GM12892 (cell line): ENCODE results near the gene RACGAP1.
A peak's percentile ranks its signal among the peaks of the same experiment; 100 is the strongest.

Experiments
- DNase-seq: peaks from one replicate; pipeline ENCODE4 v3.0.0; 2011; ENCODE audit not compliant: insufficient read length
- FAIRE-seq: peaks from 2 replicates; lab custom pipeline; 2011; peaks lifted over from hg19 to GRCh38; lab: Jason Lieb, UNC
- POLR2A ChIP-seq: IDR thresholded peaks from 2 replicates; pipeline ENCODE4 v1.6.1; 2011; ENCODE audit warnings: low read depth, low read length, control low read depth
- POLR2AphosphoS5 ChIP-seq: IDR thresholded peaks from 2 replicates; pipeline ENCODE4 v1.6.1; 2011; ENCODE audit warnings: low read depth, low read length, control low read depth
- TAF1 ChIP-seq: IDR thresholded peaks from 2 replicates; pipeline ENCODE4 v1.6.1; 2011; ENCODE audit warnings: low read depth, mild to moderate bottlenecking, control low read depth, low read length, borderline replicate concordance

Gene RACGAP1

DNA sequence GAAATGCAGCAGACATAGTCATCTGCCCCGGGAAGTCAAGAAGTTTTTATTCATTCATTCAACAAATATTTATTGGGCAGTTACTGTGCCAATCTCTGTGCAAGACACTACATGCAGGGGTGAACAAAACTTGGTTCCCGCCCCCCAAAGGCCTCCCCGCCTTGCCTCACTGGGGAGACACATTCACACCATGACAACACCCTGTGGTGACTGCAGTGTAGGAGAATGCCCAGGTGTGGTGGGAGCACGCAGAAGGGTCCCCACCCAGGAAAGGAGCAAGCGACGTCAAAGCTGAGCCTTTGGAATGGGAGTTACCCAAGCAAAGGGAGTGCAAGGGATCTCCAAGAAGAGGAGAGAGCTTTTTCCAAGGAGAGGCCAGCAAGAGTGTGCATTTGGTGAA lies 54.2 kb downstream of the RACGAP1 start:
- DNase-seq (no peak), FAIRE-seq (no peak)
- TF ChIP-seq POLR2AphosphoS5, result no peak
- no peak for TF ChIP-seq POLR2A
- no peak for TF ChIP-seq TAF1

DNA sequence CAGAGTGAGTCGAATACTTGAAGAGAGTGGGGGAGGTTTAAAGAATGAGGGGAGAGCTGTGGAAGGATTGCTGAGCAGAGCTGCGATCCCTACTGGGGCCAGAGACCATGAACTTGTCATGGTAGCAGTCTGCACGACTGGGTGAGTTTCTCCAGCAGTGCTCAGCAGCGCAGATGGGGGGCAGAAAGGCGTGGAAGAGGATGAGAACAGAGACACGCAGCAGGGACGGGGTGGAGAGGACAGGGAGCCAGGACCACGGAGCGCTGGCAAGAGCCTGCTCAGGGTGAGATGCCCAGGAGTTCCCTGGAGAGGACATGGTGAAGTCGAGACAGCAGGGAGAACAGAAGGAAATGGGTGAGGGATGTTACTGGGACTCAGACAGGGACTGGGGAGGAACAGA lies 54.6 kb downstream of the RACGAP1 start:
- FAIRE-seq (no peak), DNase-seq (no peak)
- TF ChIP-seq POLR2A, result no peak
- TF ChIP-seq TAF1, result no peak
- no peak for TF ChIP-seq POLR2AphosphoS5

- no peak for TF ChIP-seq POLR2A
- no peak for FAIRE-seq
- DNase-seq, result no peak
Measured at GRCh38 chr12:49969651-49970429, 55.5 kb downstream of the RACGAP1 start.

DNA sequence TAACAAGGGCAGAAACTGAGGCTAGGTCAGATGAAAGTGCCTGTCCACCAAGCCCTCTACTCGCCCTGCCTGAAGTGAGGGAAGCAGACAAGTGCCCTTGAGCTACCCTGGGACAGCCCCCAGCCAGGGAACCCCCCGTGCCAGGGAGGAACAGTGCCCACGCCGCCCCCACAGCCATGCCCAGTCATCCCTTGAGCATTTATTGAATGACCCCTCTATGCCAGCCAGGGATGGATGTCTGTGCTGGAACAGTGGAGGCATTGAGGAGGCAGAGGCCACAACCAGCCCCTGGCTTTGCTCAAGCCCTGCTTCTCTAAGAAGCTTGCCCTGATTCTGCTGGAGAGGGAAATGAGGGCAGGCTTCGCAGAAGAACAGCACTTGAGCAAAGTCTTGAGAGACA lies 56.3 kb downstream of the RACGAP1 start:
- no peak for FAIRE-seq
- no peak for DNase-seq
- no peak for TF ChIP-seq POLR2AphosphoS5
- TF ChIP-seq TAF1, result no peak
- no peak for TF ChIP-seq POLR2A

- no peak for DNase-seq
- TF ChIP-seq POLR2A (no peak), POLR2AphosphoS5 (no peak), TAF1 (no peak)
- no peak for FAIRE-seq
Measured at GRCh38 chr12:49968471-49968870, 56.8 kb downstream of the RACGAP1 start.

DNA sequence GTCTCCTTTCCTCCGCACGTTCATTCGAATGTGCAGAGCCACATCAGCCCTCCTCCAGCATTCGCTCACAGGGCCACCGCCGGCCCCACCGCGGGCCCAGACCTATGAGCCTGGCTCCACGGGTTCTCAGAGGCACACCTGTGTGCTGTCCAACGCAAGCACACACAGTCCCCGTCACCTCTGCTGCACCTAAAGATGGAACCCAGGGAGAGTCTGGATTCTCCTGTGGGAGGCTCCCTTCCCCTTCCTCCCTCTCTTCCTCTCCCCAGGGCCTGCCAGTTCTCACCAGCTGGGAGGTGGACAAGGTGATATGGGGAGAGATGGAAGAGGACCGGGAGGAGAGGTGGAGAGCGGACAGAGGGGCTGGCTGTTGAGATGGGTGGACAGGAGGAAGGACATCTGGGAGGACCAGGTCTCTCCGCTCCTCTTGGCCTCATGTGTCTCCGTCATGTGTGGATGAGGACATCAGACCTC lies 57.5 kb downstream of the RACGAP1 start:
- DNase-seq, result no peak

GRCh38 chr12:49967042-49967776 lies 58.1 kb downstream of the RACGAP1 start:
- FAIRE-seq, result peak; percentile 92
- TF ChIP-seq TAF1 (no peak), POLR2A (no peak), POLR2AphosphoS5 (no peak)
- peak; percentile 95 for DNase-seq

More for the DNA sequence above, 57.5 kb downstream of the RACGAP1 start:
- FAIRE-seq, result no peak
- TF ChIP-seq POLR2AphosphoS5 (no peak), POLR2A (no peak), TAF1 (no peak)

DNA sequence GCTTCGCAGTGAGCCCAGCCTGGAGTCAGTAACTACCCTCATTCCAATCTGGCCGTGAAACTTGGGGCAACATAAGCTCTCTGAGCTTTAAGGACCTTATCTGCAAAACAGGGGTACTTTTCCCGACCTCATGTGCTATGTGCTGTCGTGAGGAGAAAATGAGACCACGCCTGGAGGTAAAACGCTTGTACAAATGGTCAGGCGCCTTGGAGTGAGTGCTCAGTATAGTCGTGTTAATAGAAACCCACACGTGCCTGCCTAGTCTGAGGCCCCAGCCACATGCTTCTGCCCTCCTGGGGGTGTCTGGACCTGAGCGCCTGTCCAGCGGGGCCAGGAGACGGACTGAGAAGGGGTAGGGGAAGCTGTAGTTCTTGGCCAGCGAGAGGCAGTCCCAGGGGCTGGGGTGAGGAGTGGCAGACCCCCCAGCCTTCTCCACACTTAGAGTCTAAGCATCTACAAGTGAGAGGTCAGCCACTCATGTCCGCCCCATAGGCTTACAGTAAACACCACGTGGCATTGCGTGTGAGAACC lies 58.7 kb downstream of the RACGAP1 start:
- TF ChIP-seq TAF1 (no peak), POLR2AphosphoS5 (no peak)
- FAIRE-seq, result no peak
- DNase-seq, result no peak

- DNase-seq (no peak), FAIRE-seq (no peak)
- no peak for TF ChIP-seq TAF1
- TF ChIP-seq POLR2AphosphoS5, result no peak
- TF ChIP-seq POLR2A, result no peak
Measured at GRCh38 chr12:49965836-49966235, 59.5 kb downstream of the RACGAP1 start.

- DNase-seq (no peak), FAIRE-seq (no peak)
- TF ChIP-seq POLR2A, result no peak
- no peak for TF ChIP-seq POLR2AphosphoS5
- no peak for TF ChIP-seq TAF1
Measured at GRCh38 chr12:49964849-49965624, 60.3 kb downstream of the RACGAP1 start.

DNA sequence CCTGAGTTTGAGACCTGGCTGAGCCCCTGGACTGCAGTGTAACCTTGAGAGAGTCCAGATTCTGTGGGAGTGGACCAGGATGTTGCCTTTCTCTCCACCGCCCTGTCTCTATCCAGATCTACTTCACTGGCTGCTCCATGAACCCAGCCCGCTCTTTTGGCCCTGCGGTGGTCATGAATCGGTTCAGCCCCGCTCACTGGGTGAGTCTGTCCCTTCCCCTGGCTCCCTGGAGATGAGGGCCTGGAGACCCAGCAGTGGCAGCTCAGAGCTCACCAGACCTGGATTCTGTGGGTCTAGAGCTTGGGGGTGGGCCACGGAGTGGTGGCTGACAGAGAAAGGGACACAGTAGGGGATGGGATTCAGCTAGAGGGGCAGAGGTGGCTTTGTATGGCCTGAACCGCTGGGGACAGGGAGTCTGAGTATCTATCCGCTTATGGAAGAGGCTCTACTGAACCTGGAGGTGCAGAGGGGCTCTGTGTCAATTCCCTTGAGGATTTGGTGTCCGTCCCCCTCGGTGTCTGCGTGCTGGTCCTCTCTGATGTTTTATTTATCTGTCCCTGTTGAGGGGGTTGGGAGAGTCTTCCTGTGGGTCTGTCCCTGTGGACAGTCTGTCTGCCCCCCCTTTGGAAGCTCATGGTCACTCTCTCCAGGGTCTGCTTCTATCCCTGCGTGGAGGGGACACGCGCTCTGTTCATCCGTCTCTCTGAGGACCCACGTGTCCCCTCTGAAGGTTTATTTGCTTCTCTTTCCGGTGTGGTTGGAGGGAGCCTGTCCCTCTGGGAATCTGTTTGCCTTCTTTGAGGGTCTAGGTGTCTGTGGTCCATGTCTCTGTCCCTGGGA lies 61.1 kb downstream of the RACGAP1 start:
- TF ChIP-seq POLR2AphosphoS5 (no peak), TAF1 (no peak), POLR2A (no peak)
- DNase-seq, result no peak
- no peak for FAIRE-seq
